SK-N-MC (cell line): ENCODE data around the gene IL32.

Experiments used
- EZH2 ChIP-seq: fragments of 200-600 bp; sonication (generic); IDR thresholded peaks from one replicate; pipeline ENCODE4 v1.6.1; 2017; ENCODE audit warnings: antibody characterized with exemption
- POLR2AphosphoS5 ChIP-seq: IDR thresholded peaks from 2 replicates; pipeline ENCODE4 v1.6.1; 2012; ENCODE audit warnings: mild to moderate bottlenecking, low read depth, low read length, borderline replicate concordance

GRCh38 chr16:3022208-3022683, 43.2 kb upstream of the IL32 start:
- TF ChIP-seq POLR2AphosphoS5, result no peak
- TF ChIP-seq EZH2, result no peak
